GM21619 (cell line): ENCODE measurements around the gene UBASH3A.
A peak's percentile ranks its signal among the peaks of the same experiment; 100 is the strongest.
"Not testable (repeated sequence)": the region's sequence is repeated elsewhere in the genome, so short reads cannot be mapped to it uniquely, and the experiment has no call there.

ENCODE experiments used
- ATAC-seq: cut with Tn5 transposase; IDR thresholded peaks from one replicate; pipeline ENCODE4 v1.9.1; 2021; ENCODE audit not compliant: unreplicated experiment

UBASH3A gene

GRCh38 chr21:42465803-42466127 lies 62.1 kb downstream of the UBASH3A start:
- ATAC-seq: no peak

- ATAC-seq: no peak
These were observed 63.0 kb downstream of the UBASH3A start for GRCh38 chr21:42466700-42467099.

GRCh38 chr21:42467140-42467983 lies 63.7 kb downstream of the UBASH3A start:
- ATAC-seq: no peak

- no peak for ATAC-seq
These were observed 64.9 kb downstream of the UBASH3A start for GRCh38 chr21:42468491-42469131.

- peak; percentile 37 for ATAC-seq
These were observed 65.6 kb downstream of the UBASH3A start for GRCh38 chr21:42469272-42469671.

GRCh38 chr21:42469726-42470125 lies 66.0 kb downstream of the UBASH3A start:
- not testable (repeated sequence) for ATAC-seq

- ATAC-seq: no peak
These were observed 67.5 kb downstream of the UBASH3A start for GRCh38 chr21:42471206-42471605.

GRCh38 chr21:42471716-42472330 lies 68.1 kb downstream of the UBASH3A start:
- no peak for ATAC-seq

- no peak for ATAC-seq
These were observed 68.8 kb downstream of the UBASH3A start for GRCh38 chr21:42472521-42472920.

- ATAC-seq: no peak
These were observed 69.9 kb downstream of the UBASH3A start for GRCh38 chr21:42473498-42474042.

GRCh38 chr21:42474043-42474831 lies 70.5 kb downstream of the UBASH3A start:
- ATAC-seq: peak; percentile 49

GRCh38 chr21:42475036-42475435 lies 71.3 kb downstream of the UBASH3A start:
- no peak for ATAC-seq

GRCh38 chr21:42475526-42476387 lies 72.1 kb downstream of the UBASH3A start:
- no peak for ATAC-seq

GRCh38 chr21:42476388-42477331 lies 73.0 kb downstream of the UBASH3A start:
- ATAC-seq: no peak

GRCh38 chr21:42478504-42478903 lies 74.8 kb downstream of the UBASH3A start:
- ATAC-seq: no peak

- ATAC-seq: no peak
These were observed 75.9 kb downstream of the UBASH3A start for GRCh38 chr21:42479582-42479981.

GRCh38 chr21:42480736-42481135 lies 77.0 kb downstream of the UBASH3A start:
- ATAC-seq: no peak

GRCh38 chr21:42481169-42481568 lies 77.5 kb downstream of the UBASH3A start:
- ATAC-seq: no peak

GRCh38 chr21:42484966-42485365 lies 81.3 kb downstream of the UBASH3A start:
- no peak for ATAC-seq
